Measurements from ENCODE around the gene ATP1A3.

ATP1A3 gene

DNA sequence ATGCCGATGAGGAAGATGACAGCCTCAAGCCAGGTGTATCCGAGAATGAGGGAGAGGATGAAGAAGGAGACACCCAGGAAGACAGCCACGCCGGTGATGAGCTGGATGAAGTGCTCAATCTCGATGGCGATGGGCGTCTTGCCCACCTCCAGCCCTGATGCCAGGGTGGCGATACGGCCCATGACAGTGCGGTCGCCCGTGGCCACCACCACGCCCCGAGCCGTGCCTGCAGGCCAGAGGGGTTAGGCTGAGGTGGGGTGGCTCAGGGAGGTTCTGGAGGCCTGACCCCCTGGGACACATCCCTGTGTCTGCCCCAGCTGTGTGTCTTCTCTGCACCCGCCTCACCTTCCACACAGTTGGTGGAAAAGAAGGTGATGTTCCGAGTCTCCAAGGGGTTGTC lies 9.1 kb downstream of the ATP1A3 start:
- TF ChIP-seq, protein P1, sequence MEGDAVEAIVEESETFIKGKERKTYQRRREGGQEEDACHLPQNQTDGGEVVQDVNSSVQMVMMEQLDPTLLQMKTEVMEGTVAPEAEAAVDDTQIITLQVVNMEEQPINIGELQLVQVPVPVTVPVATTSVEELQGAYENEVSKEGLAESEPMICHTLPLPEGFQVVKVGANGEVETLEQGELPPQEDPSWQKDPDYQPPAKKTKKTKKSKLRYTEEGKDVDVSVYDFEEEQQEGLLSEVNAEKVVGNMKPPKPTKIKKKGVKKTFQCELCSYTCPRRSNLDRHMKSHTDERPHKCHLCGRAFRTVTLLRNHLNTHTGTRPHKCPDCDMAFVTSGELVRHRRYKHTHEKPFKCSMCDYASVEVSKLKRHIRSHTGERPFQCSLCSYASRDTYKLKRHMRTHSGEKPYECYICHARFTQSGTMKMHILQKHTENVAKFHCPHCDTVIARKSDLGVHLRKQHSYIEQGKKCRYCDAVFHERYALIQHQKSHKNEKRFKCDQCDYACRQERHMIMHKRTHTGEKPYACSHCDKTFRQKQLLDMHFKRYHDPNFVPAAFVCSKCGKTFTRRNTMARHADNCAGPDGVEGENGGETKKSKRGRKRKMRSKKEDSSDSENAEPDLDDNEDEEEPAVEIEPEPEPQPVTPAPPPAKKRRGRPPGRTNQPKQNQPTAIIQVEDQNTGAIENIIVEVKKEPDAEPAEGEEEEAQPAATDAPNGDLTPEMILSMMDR (IDR thresholded peaks at IDR 0.05; ENCODE audit: poor library complexity, severe bottlenecking), result no peak
- Histone ChIP-seq H3K27ac (ENCODE audit: poor library complexity, severe bottlenecking) (no peak overlapping the region), H3K9me3 (ENCODE audit: severe bottlenecking) (no peaks in the 10 kb centered on the region), H3K27me3 (ENCODE audit: insufficient read depth, poor library complexity, severe bottlenecking) (no peaks in the 10 kb centered on the region), H3K4me1 (ENCODE audit: insufficient read depth, poor library complexity, severe bottlenecking) (no peaks in the 10 kb centered on the region), H3K36me3 (ENCODE audit: low read depth) (no peaks in the 10 kb centered on the region), H3K4me3 (ENCODE audit: severe bottlenecking) (no peak overlapping the region)
- no peak for DNase-seq (ENCODE audit: low spot score)
- ATAC-seq (ENCODE audit: low read depth), result no peak

DNA sequence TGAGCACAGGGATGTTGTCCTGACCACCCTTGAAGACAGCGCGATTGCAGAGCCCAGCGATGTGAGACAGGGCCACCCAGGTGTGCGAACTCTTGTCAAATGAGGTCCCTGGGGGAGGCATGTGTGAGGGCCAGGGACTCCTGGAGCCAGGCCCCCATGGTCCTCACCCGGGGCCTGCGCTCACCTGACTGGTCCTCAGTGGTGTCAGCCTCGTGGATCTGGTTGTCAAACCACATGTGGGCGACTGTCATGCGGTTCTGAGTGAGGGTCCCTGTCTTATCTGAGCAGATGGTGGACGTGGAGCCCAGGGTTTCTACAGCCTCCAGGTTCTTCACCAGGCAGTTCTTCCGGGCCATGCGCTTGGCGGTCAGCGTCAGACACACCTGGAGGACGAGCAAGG lies 12.3 kb downstream of the ATP1A3 start:
- H3K4me1 ChIP-seq (ENCODE audit: insufficient read depth, poor library complexity, severe bottlenecking), result no peaks in the 10 kb centered on the region
- H3K36me3 ChIP-seq (ENCODE audit: low read depth), result no peaks in the 10 kb centered on the region
- DNase-seq (ENCODE audit: low spot score) (no peak), ATAC-seq (ENCODE audit: low read depth) (no peak)
- H3K4me3 ChIP-seq (ENCODE audit: severe bottlenecking), result no peak overlapping the region
- TF ChIP-seq, protein P1 (IDR thresholded peaks at IDR 0.05; ENCODE audit: poor library complexity, severe bottlenecking), result no peak
- no peak overlapping the region for H3K27ac ChIP-seq (ENCODE audit: poor library complexity, severe bottlenecking)
- no peaks in the 10 kb centered on the region for H3K27me3 ChIP-seq (ENCODE audit: insufficient read depth, poor library complexity, severe bottlenecking)
- no peaks in the 10 kb centered on the region for H3K9me3 ChIP-seq (ENCODE audit: severe bottlenecking)

DNA sequence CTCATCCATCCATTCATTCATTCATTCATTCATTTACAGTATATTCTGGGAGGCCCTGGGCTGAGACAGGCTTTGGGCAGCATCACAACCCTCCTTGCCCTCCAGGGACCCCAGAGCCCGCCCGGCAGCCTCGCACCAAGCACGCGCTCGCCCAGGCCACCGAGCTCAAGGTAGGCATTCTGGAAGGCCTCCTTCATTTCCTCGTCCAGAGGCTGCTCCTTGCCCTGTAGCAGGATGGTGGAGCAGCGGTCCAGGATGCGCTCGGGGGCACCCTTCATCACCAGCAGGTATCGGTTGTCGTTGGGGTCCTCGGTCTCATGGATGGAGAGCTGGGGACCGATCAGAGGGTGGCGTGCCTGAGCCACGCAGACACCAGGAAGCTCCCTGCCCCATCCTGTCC lies 15.6 kb downstream of the ATP1A3 start:
- no peak overlapping the region for H3K4me3 ChIP-seq (ENCODE audit: severe bottlenecking)
- TF ChIP-seq, protein P1 (IDR thresholded peaks at IDR 0.05; ENCODE audit: poor library complexity, severe bottlenecking), result no peak
- H3K9me3 ChIP-seq (ENCODE audit: severe bottlenecking), result no peaks in the 10 kb centered on the region
- DNase-seq (ENCODE audit: low spot score), result no peak
- ATAC-seq (ENCODE audit: low read depth), result no peak; the same call in 2 of the 3 replicates
- no peaks in the 10 kb centered on the region for H3K27me3 ChIP-seq (ENCODE audit: insufficient read depth, poor library complexity, severe bottlenecking)
- no peaks in the 10 kb centered on the region for H3K36me3 ChIP-seq (ENCODE audit: low read depth)
- no peak overlapping the region for H3K27ac ChIP-seq (ENCODE audit: poor library complexity, severe bottlenecking)
- H3K4me1 ChIP-seq (ENCODE audit: insufficient read depth, poor library complexity, severe bottlenecking), result no peaks in the 10 kb centered on the region

DNA sequence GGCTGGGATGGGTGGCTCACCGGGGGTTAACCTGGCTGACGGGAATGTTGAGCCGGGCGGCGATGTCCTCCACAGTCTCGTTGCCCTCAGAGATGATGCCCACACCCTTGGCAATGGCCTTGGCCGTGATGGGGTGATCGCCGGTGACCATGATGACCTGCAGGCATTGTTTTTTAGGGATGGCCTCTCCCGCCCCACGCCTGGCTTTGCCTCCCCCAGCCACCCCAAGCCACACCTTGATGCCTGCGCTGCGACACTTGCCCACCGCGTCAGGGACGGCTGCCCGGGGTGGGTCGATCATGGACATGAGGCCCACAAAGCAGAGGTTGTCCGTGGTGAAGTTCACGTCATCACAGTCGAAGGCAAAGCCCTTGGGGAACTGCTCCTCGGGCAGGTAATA lies 16.1 kb downstream of the ATP1A3 start:
- Histone ChIP-seq H3K27me3 (ENCODE audit: insufficient read depth, poor library complexity, severe bottlenecking) (no peaks in the 10 kb centered on the region), H3K27ac (ENCODE audit: poor library complexity, severe bottlenecking) (no peak overlapping the region), H3K4me1 (ENCODE audit: insufficient read depth, poor library complexity, severe bottlenecking) (no peaks in the 10 kb centered on the region), H3K36me3 (ENCODE audit: low read depth) (no peaks in the 10 kb centered on the region), H3K9me3 (ENCODE audit: severe bottlenecking) (no peaks in the 10 kb centered on the region), H3K4me3 (ENCODE audit: severe bottlenecking) (no peak overlapping the region)
- DNase-seq (ENCODE audit: low spot score), result no peak
- TF ChIP-seq, protein P1 (IDR thresholded peaks at IDR 0.05; ENCODE audit: poor library complexity, severe bottlenecking), result no peak
- no peak for ATAC-seq (ENCODE audit: low read depth)

- no peak overlapping the region for H3K27ac ChIP-seq (ENCODE audit: poor library complexity, severe bottlenecking)
- no peaks in the 10 kb centered on the region for H3K9me3 ChIP-seq (ENCODE audit: severe bottlenecking)
- no peaks in the 10 kb centered on the region for H3K36me3 ChIP-seq (ENCODE audit: low read depth)
- no peaks in the 10 kb centered on the region for H3K27me3 ChIP-seq (ENCODE audit: insufficient read depth, poor library complexity, severe bottlenecking)
- ATAC-seq (ENCODE audit: low read depth) (no peak), DNase-seq (ENCODE audit: low spot score) (no peak)
- no peaks in the 10 kb centered on the region for H3K4me1 ChIP-seq (ENCODE audit: insufficient read depth, poor library complexity, severe bottlenecking)
- no peak overlapping the region for H3K4me3 ChIP-seq (ENCODE audit: severe bottlenecking)
- TF ChIP-seq, protein P1 (IDR thresholded peaks at IDR 0.05; ENCODE audit: poor library complexity, severe bottlenecking), result no peak
Observed at GRCh38 chr19:41974652-41975051, 19.4 kb downstream of the ATP1A3 start.
